SK-N-MC (cell line): ENCODE results near the gene ETFA.

Experiments used
- DNase-seq: peaks from one replicate; pipeline ENCODE4 v3.0.0-alpha.2; 2011; ENCODE audit warnings: low read depth, low spot score
- H3K27ac ChIP-seq: fragments of 200-600 bp; sonication (generic); 2 replicates; pipeline ENCODE4 v1.5.1; 2016; ENCODE audit warnings: mixed run types
- H3K36me3 ChIP-seq: fragments of 200-600 bp; sonication (generic); 2 replicates; pipeline ENCODE4 v1.6.1; 2017; ENCODE audit warnings: antibody characterized with exemption, low read length, mixed read lengths; ENCODE audit not compliant: insufficient read depth
- H3K4me3 ChIP-seq: fragments of 200-600 bp; sonication (generic); 2 replicates; pipeline ENCODE4 v1.5.1; 2016
- H3K9ac ChIP-seq: fragments of 200-600 bp; sonication (generic); 2 replicates; pipeline ENCODE4 v1.8.0; 2017; ENCODE audit warnings: mixed run types, mixed read lengths; ENCODE audit not compliant: insufficient read length
- H3K9me3 ChIP-seq: fragments of 200-600 bp; sonication (generic); 2 replicates; pipeline ENCODE4 v1.6.1; 2017; ENCODE audit warnings: low read depth, mild to moderate bottlenecking, antibody characterized with exemption, low read length, moderate library complexity, mixed read lengths
- EZH2 ChIP-seq: fragments of 200-600 bp; sonication (generic); IDR thresholded peaks from one replicate; pipeline ENCODE4 v1.6.1; 2017; ENCODE audit warnings: antibody characterized with exemption
- FOXP2 ChIP-seq: optimal IDR thresholded peaks from 2 replicates; pipeline ENCODE3; 2011; ENCODE audit warnings: mild to moderate bottlenecking, moderate library complexity; ENCODE audit not compliant: insufficient read depth; ENCODE audit errors: extremely low read length, control extremely low read depth
- POLR2AphosphoS5 ChIP-seq: IDR thresholded peaks from 2 replicates; pipeline ENCODE4 v1.6.1; 2012; ENCODE audit warnings: mild to moderate bottlenecking, low read depth, low read length, borderline replicate concordance

ETFA gene

GRCh38 chr15:76337059-76337695, 25.9 kb upstream of the ETFA start:
- TF ChIP-seq EZH2 (no peak), FOXP2 (no peak), POLR2AphosphoS5 (no peak)
- H3K36me3 ChIP-seq: peaks cover 11% of the 10 kb centered on the region; the same call in 1 of the 2 replicates
- peak overlapping the region; percentile 77 for H3K9ac ChIP-seq
- no peak overlapping the region for H3K27ac ChIP-seq
- H3K4me3 ChIP-seq: peak overlapping the region; percentile 94
- DNase-seq: no peak
- H3K9me3 ChIP-seq: no peaks in the 10 kb centered on the region

GRCh38 chr15:76336254-76337058, 25.2 kb upstream of the ETFA start, which contains the start of gene ISL2:
Gene ISL2 (plus strand): TSS chr15:76336773. CDS start chr15:76336884, 111 bp downstream.
- TF ChIP-seq EZH2 (no peak), POLR2AphosphoS5 (peak; percentile 79)
- H3K27ac ChIP-seq: peak within 1 kb of the TSS; percentile 57
- H3K4me3 ChIP-seq: peak within 1 kb of the TSS; percentile 94
- peak within 1 kb of the TSS; percentile 77 for H3K9ac ChIP-seq
- no peaks in the 10 kb centered on the region for H3K9me3 ChIP-seq
- H3K36me3 ChIP-seq: peaks cover 5% of the 10 kb centered on the region; the same call in 1 of the 2 replicates
- peak; percentile 24 for DNase-seq

- H3K4me3 ChIP-seq: peak overlapping the region; percentile 94
- peaks cover 2% of the 10 kb centered on the region; the same call in 1 of the 2 replicates for H3K36me3 ChIP-seq
- peak overlapping the region; percentile 57 for H3K27ac ChIP-seq
- no peaks in the 10 kb centered on the region for H3K9me3 ChIP-seq
- peak overlapping the region; percentile 68 for H3K9ac ChIP-seq
- TF ChIP-seq EZH2 (no peak), POLR2AphosphoS5 (no peak), FOXP2 (no peak)
- no peak for DNase-seq
Measured at GRCh38 chr15:76335307-76336253, 24.3 kb upstream of the ETFA start.

GRCh38 chr15:76334438-76335306, 23.4 kb upstream of the ETFA start:
- no peak for DNase-seq
- Histone ChIP-seq H3K4me3 (no peak overlapping the region), H3K9ac (no peak overlapping the region), H3K9me3 (no peaks in the 10 kb centered on the region), H3K36me3 (no peaks in the 10 kb centered on the region), H3K27ac (no peak overlapping the region)
- no peak for TF ChIP-seq EZH2
- no peak for TF ChIP-seq POLR2AphosphoS5
- no peak for TF ChIP-seq FOXP2

GRCh38 chr15:76333720-76334437, 22.6 kb upstream of the ETFA start:
- TF ChIP-seq POLR2AphosphoS5: no peak
- TF ChIP-seq EZH2: no peak
- Histone ChIP-seq H3K4me3 (no peak overlapping the region), H3K36me3 (no peaks in the 10 kb centered on the region), H3K9me3 (no peaks in the 10 kb centered on the region), H3K9ac (no peak overlapping the region), H3K27ac (no peak overlapping the region)
- no peak for DNase-seq

GRCh38 chr15:76333309-76333708, 22.0 kb upstream of the ETFA start:
- no peak for TF ChIP-seq EZH2
- no peak for TF ChIP-seq POLR2AphosphoS5
- TF ChIP-seq FOXP2: no peak
- no peak for DNase-seq
- H3K9me3 ChIP-seq: no peaks in the 10 kb centered on the region
- no peak overlapping the region for H3K9ac ChIP-seq
- H3K4me3 ChIP-seq: no peak overlapping the region
- H3K36me3 ChIP-seq: no peaks in the 10 kb centered on the region
- H3K27ac ChIP-seq: no peak overlapping the region

- no peak overlapping the region for H3K4me3 ChIP-seq
- H3K36me3 ChIP-seq: no peaks in the 10 kb centered on the region
- no peak overlapping the region for H3K27ac ChIP-seq
- no peak for DNase-seq
- no peaks in the 10 kb centered on the region for H3K9me3 ChIP-seq
- TF ChIP-seq POLR2AphosphoS5 (no peak), FOXP2 (no peak), EZH2 (no peak)
- no peak overlapping the region for H3K9ac ChIP-seq
Measured at GRCh38 chr15:76332796-76333195, 21.5 kb upstream of the ETFA start.
